Neural crest cell (in vitro differentiated cells): ENCODE measurements around the gene C1orf198. TPM values are rescaled to one million over a fixed set of nuclear protein-coding genes. Genes with fewer than 3 reads are reported as not detected.

Experiments used
- DNase-seq: peaks from one replicate; pipeline ENCODE4 v3.0.0; 2021; ENCODE audit warnings: low read depth, mixed read lengths, low spot score
- H3K27ac Mint-ChIP-seq: one replicate; pipeline ENCODE4 v1.8.0; 2021; ENCODE audit warnings: mild to moderate bottlenecking, mixed read lengths; ENCODE audit not compliant: unreplicated experiment
- H3K27me3 Mint-ChIP-seq: 2 replicates; pipeline ENCODE4 v1.8.0; 2021; ENCODE audit warnings: low read depth, mild to moderate bottlenecking, mixed read lengths
- H3K36me3 Mint-ChIP-seq: 2 replicates; pipeline ENCODE4 v1.8.0; 2021; ENCODE audit warnings: low read depth, mild to moderate bottlenecking, mixed read lengths
- H3K4me1 Mint-ChIP-seq: 2 replicates; pipeline ENCODE4 v1.8.0; 2021; ENCODE audit warnings: mixed read lengths
- H3K4me3 Mint-ChIP-seq: one replicate; pipeline ENCODE4 v1.8.0; 2021; ENCODE audit warnings: mild to moderate bottlenecking, mixed read lengths
- H3K9me3 Mint-ChIP-seq: 2 replicates; pipeline ENCODE4 v1.8.0; 2021; ENCODE audit warnings: mixed read lengths
- CTCF ChIP-seq: fragments of 200-600 bp; sonication (generic); conservative IDR thresholded peaks from 2 replicates; pipeline ENCODE4 v1.5.0; 2021; ENCODE audit warnings: antibody characterized with exemption, mild to moderate bottlenecking
- long read RNA-seq: library from polyadenylated mRNA; unstranded; transcript quantifications from one replicate; pipeline ENCODE4 v2.0.0, GENCODE V29; 2020
- total RNA-seq: library from RNA; stranded (reverse); gene quantifications from 2 replicates; pipeline ENCODE4 v1.2.1, GENCODE V29; 2021

The C1orf198 gene, protein sequence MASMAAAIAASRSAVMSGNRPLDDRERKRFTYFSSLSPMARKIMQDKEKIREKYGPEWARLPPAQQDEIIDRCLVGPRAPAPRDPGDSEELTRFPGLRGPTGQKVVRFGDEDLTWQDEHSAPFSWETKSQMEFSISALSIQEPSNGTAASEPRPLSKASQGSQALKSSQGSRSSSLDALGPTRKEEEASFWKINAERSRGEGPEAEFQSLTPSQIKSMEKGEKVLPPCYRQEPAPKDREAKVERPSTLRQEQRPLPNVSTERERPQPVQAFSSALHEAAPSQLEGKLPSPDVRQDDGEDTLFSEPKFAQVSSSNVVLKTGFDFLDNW
- 73.3 and 73.5 TPM in 2 replicates for total RNA-seq
- long read RNA-seq, transcript C1orf198-201 (4 exons, 3,858 nt): major isoform, 7 of 16 reads
- long read RNA-seq, partial matches to known transcripts: 3 of 16 reads
- long read RNA-seq, other reads (novel, unspliced or antisense): 6 of 16 reads

GRCh38 chr1:230867903-230868735 is at the start of gene C1orf198:
C1orf198 (minus strand) TSS chr1:230868521; CDS start chr1:230868512, 9 bp downstream.
- DNase-seq: peak; percentile 80
- Mint-ChIP-seq H3K27ac (peak within 1 kb of the TSS; percentile 99), H3K27me3 (no peaks in the 10 kb centered on the region), H3K4me1 (peaks cover 51% of the 10 kb centered on the region), H3K4me3 (peak within 1 kb of the TSS; percentile 98), H3K36me3 (peaks cover 3% of the 10 kb centered on the region), H3K9me3 (no peaks in the 10 kb centered on the region)
- no peak for TF ChIP-seq CTCF

- H3K9me3 Mint-ChIP-seq: no peaks in the 10 kb centered on the region
- H3K4me3 Mint-ChIP-seq: no peak overlapping the region
- no peak overlapping the region for H3K27ac Mint-ChIP-seq
- no peaks in the 10 kb centered on the region for H3K27me3 Mint-ChIP-seq
- peak; percentile 73 for DNase-seq
- peak; percentile 74 for TF ChIP-seq CTCF
- H3K4me1 Mint-ChIP-seq: peaks cover 13% of the 10 kb centered on the region
- H3K36me3 Mint-ChIP-seq: peaks cover 11% of the 10 kb centered on the region
These were observed 49.2 kb upstream of the C1orf198 start for GRCh38 chr1:230917284-230918135.

GRCh38 chr1:230916587-230917283 is 48.4 kb upstream of the C1orf198 start:
- Mint-ChIP-seq H3K9me3 (no peaks in the 10 kb centered on the region), H3K27ac (no peak overlapping the region), H3K4me1 (peaks cover 13% of the 10 kb centered on the region), H3K4me3 (no peak overlapping the region), H3K36me3 (peaks cover 5% of the 10 kb centered on the region), H3K27me3 (no peaks in the 10 kb centered on the region)
- no peak for DNase-seq
- TF ChIP-seq CTCF: no peak

DNA sequence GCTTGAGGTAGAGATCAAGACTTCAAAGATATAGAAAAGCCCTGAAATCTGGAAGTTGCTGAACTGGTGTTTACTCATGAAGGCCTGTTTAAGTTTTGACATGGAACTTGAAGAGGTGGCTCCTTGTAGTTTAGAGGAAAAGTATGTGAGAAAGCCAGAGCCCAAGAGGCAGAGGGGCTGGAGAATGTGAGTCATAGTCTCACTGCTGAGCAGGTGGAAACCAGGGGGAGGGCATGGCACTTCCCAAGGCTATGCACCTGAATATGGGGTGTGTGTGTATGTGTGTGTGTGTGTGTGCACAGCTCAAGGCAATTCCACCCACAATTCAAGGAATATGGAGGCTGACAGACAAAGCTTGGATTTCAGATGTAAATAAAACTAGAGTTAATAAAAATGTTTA is 46.8 kb upstream of the C1orf198 start:
- Mint-ChIP-seq H3K4me3 (no peak overlapping the region), H3K4me1 (peaks cover 13% of the 10 kb centered on the region), H3K36me3 (peaks cover 7% of the 10 kb centered on the region), H3K27me3 (no peaks in the 10 kb centered on the region), H3K9me3 (no peaks in the 10 kb centered on the region), H3K27ac (no peak overlapping the region)
- no peak for DNase-seq
- no peak for TF ChIP-seq CTCF

DNA sequence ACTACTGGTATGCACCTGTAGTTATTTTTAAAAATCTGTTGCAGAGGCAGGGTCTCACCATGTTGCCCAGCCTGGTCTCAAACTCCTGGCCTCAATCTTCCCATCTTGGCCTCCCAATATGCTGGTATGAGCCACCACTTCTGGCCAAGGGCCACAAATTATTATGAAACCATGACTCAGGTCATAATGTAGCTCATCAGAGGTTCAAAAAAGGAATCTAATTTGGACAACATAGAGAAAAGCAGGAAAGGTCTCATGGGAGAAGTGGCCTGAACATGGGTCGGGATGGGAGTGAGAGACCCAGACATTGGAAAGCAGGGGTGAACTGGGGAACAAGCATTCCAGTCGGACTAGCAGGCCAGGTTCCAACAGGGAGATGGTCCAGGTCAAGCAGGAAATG is 45.2 kb upstream of the C1orf198 start:
- no peak for DNase-seq
- Mint-ChIP-seq H3K9me3 (no peaks in the 10 kb centered on the region), H3K27ac (no peak overlapping the region), H3K4me3 (no peak overlapping the region), H3K4me1 (peaks cover 4% of the 10 kb centered on the region), H3K27me3 (no peaks in the 10 kb centered on the region), H3K36me3 (peaks cover 7% of the 10 kb centered on the region)
- TF ChIP-seq CTCF: no peak
